Esophagus mucosa (tissue), 1 donor: ENCODE measurements around the gene AKIP1. TPM values are rescaled to one million over a fixed set of nuclear protein-coding genes. Genes with fewer than 3 reads are reported as not detected.
"Not testable (repeated sequence)": the region's sequence is repeated elsewhere in the genome, so short reads cannot be mapped to it uniquely, and the experiment has no call there.

Experiments used
- ATAC-seq: fragments of 200-7000 bp; cut with Tn5 transposase; one replicate; pipeline ENCODE4 v1.9.1; 2020
- total RNA-seq: library from RNA; stranded (reverse); gene quantifications from one replicate; pipeline ENCODE4 v1.2.4, GENCODE V29; 2023
- donor health status: DM: yes; HTN: yes; CAD: no.

The AKIP1 gene
- total RNA-seq, 1 donor from 2014 or later, result 23.2 TPM

- ATAC-seq, result no peak
Measured at GRCh38 chr11:8917157-8917825, 6.3 kb downstream of the AKIP1 start.

GRCh38 chr11:8922691-8923090 lies 11.7 kb downstream of the AKIP1 start:
- no peak for ATAC-seq

- no peak for ATAC-seq
Measured at GRCh38 chr11:8925711-8926110, 14.7 kb downstream of the AKIP1 start.

GRCh38 chr11:8926236-8926635 lies 15.2 kb downstream of the AKIP1 start:
- ATAC-seq, result no peak

- ATAC-seq, result no peak
Measured at GRCh38 chr11:8927233-8927632, 16.2 kb downstream of the AKIP1 start.

- no peak for ATAC-seq
Measured at GRCh38 chr11:8928205-8928604, 17.2 kb downstream of the AKIP1 start.

- ATAC-seq, result peak; percentile 66
Measured at GRCh38 chr11:8928981-8929615, 18.1 kb downstream of the AKIP1 start.

GRCh38 chr11:8930456-8931175 lies 19.6 kb downstream of the AKIP1 start:
- no peak for ATAC-seq

GRCh38 chr11:8932564-8933180 lies 21.7 kb downstream of the AKIP1 start, which contains the start of gene C11orf16:
C11orf16 (minus strand) TSS chr11:8932947; CDS start chr11:8932308, 639 bp downstream.
- ATAC-seq, result no peak

GRCh38 chr11:8933931-8934330 lies 22.9 kb downstream of the AKIP1 start:
- ATAC-seq, result no peak

- peak; percentile 56 for ATAC-seq
Measured at GRCh38 chr11:8934742-8935488, 23.9 kb downstream of the AKIP1 start.

- not testable (repeated sequence) for ATAC-seq
Measured at GRCh38 chr11:8935789-8936188, 24.8 kb downstream of the AKIP1 start.

GRCh38 chr11:8937159-8937558 lies 26.2 kb downstream of the AKIP1 start:
- peak; percentile 40 for ATAC-seq

GRCh38 chr11:8937659-8938058 lies 26.7 kb downstream of the AKIP1 start:
- ATAC-seq, result no peak

- ATAC-seq, result no peak
Measured at GRCh38 chr11:8941341-8942103, 30.5 kb downstream of the AKIP1 start.

GRCh38 chr11:8942518-8943066 lies 31.6 kb downstream of the AKIP1 start, which contains the start of gene ASCL3:
ASCL3 (minus strand) TSS chr11:8943016; CDS start chr11:8938161, 4,855 bp downstream.
- no peak for ATAC-seq

- ATAC-seq, result no peak
Measured at GRCh38 chr11:8947230-8947943, 36.4 kb downstream of the AKIP1 start.

- no peak for ATAC-seq
Measured at GRCh38 chr11:8948886-8949285, 37.9 kb downstream of the AKIP1 start.

- no peak for ATAC-seq
Measured at GRCh38 chr11:8956860-8957259, 45.9 kb downstream of the AKIP1 start.

- ATAC-seq, result no peak
Measured at GRCh38 chr11:8959546-8960166, 48.7 kb downstream of the AKIP1 start.
